H1 (cell line): Measurements from ENCODE around the gene PRR19.

ENCODE experiments used
- BACH1 ChIP-seq: IDR thresholded peaks from 2 replicates; pipeline ENCODE4 v1.6.1; 2012; ENCODE audit warnings: low read length, improper control_type of control experiment
- EGR1 ChIP-seq: IDR thresholded peaks from 2 replicates; pipeline ENCODE4 v1.6.1; 2011; ENCODE audit warnings: low read depth, low read length, borderline replicate concordance
- EZH2 ChIP-seq: fragments of 200-600 bp; sonication (generic); IDR thresholded peaks from 2 replicates; pipeline ENCODE4 v1.7.1; 2012; ENCODE audit warnings: low read depth, mild to moderate bottlenecking, moderate library complexity, low read length, inconsistent platforms; ENCODE audit not compliant: severe bottlenecking
- JUND ChIP-seq: IDR thresholded peaks from 2 replicates; pipeline ENCODE4 v1.6.1; 2011; ENCODE audit warnings: mild to moderate bottlenecking, improper control_type of control experiment, low read length
- POLR2A ChIP-seq, 2 experiments: IDR thresholded peaks; 1 replicate in 1 of 2; 2 replicates in 1 of 2; pipeline ENCODE4 v1.6.1; 2011; ENCODE audit warnings: low read depth in 2 of 2, low read length in 2 of 2, mild to moderate bottlenecking in 2 of 2; ENCODE audit errors: control extremely low read depth in 1 of 2
- POLR2AphosphoS5 ChIP-seq: IDR thresholded peaks from 2 replicates; pipeline ENCODE4 v1.6.1; 2011; ENCODE audit warnings: low read depth, low read length
- RAD21 ChIP-seq, 2 experiments: IDR thresholded peaks in 1 of 2; conservative IDR thresholded peaks in 1 of 2; 2 replicates each; pipeline ENCODE4 v1.6.1; 2011; ENCODE audit warnings: low read depth in 2 of 2, low read length in 2 of 2, improper control_type of control experiment in 1 of 2, inconsistent platforms in 1 of 2, mild to moderate bottlenecking in 1 of 2, moderate library complexity in 1 of 2
- RFX5 ChIP-seq: IDR thresholded peaks from 2 replicates; pipeline ENCODE4 v1.6.1; 2011; ENCODE audit warnings: low read depth, low read length, improper control_type of control experiment, borderline replicate concordance
- SAP30 ChIP-seq: fragments of 300-600 bp; sonication (generic); IDR thresholded peaks from 2 replicates; pipeline ENCODE4 v1.7.1; 2012; ENCODE audit warnings: low read length, moderate library complexity, mild to moderate bottlenecking, inconsistent platforms; ENCODE audit not compliant: insufficient read depth, insufficient replicate concordance
- SIN3A ChIP-seq, 2 experiments: IDR thresholded peaks in 1 of 2; conservative IDR thresholded peaks in 1 of 2; 2 replicates each; pipeline ENCODE4 v1.6.1; 2011 to 2012; ENCODE audit warnings: low read length in 2 of 2, improper control_type of control experiment in 1 of 2, low read depth in 1 of 2, mild to moderate bottlenecking in 1 of 2
- YY1 ChIP-seq: IDR thresholded peaks from 2 replicates; pipeline ENCODE4 v1.6.1; 2011; ENCODE audit warnings: low read depth, mild to moderate bottlenecking, low read length
- ZNF274 ChIP-seq: IDR thresholded peaks from 2 replicates; pipeline ENCODE4 v1.7.0; 2012; ENCODE audit warnings: low read length, borderline replicate concordance; ENCODE audit errors: extremely low read depth
- TF ChIP-seq, protein P1 (sequence below), 3 experiments: IDR thresholded peaks; 1 replicate in 2 of 3; 2 replicates in 1 of 3; pipeline versions ENCODE4 v1.5.1 to v1.6.1; 2011; ENCODE audit warnings: low read length in 3 of 3, mild to moderate bottlenecking in 3 of 3, inconsistent platforms in 2 of 3, low read depth in 1 of 3, moderate library complexity in 1 of 3; ENCODE audit not compliant: insufficient read depth in 1 of 3; ENCODE audit errors: control extremely low read depth in 1 of 3
- TF ChIP-seq, protein P2 (sequence below): IDR thresholded peaks from 2 replicates; pipeline ENCODE4 v1.6.1; 2012; ENCODE audit warnings: inconsistent platforms

DNA sequence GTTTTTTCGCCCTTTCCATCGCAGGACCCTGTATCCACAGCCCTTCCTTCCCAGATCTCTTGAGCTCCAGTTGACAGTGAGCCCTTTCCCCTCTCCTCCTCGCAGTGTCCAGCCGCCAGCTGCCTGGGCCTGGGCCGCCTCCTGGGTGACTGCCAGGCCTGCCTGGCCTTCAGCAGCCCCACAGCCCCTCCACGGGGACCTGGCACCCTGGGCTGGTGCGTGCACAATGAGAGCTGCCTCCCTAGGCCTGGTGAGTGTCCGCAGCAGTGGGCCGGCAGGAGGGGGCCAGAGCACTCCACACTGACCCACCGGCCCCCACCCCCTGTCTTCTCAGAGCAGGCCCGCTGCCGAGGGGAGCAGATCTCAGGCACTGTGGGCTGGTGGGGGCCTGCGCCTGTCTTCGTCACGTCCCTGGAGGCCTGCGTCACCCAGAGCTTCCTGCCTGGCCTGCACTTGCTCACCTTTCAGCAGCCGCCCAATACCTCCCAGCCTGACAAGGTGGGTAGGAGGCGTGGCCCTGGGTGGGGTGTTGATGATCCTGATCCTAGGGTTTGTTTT is 42.5 kb downstream of the PRR19 start:
- TF ChIP-seq, protein P1, sequence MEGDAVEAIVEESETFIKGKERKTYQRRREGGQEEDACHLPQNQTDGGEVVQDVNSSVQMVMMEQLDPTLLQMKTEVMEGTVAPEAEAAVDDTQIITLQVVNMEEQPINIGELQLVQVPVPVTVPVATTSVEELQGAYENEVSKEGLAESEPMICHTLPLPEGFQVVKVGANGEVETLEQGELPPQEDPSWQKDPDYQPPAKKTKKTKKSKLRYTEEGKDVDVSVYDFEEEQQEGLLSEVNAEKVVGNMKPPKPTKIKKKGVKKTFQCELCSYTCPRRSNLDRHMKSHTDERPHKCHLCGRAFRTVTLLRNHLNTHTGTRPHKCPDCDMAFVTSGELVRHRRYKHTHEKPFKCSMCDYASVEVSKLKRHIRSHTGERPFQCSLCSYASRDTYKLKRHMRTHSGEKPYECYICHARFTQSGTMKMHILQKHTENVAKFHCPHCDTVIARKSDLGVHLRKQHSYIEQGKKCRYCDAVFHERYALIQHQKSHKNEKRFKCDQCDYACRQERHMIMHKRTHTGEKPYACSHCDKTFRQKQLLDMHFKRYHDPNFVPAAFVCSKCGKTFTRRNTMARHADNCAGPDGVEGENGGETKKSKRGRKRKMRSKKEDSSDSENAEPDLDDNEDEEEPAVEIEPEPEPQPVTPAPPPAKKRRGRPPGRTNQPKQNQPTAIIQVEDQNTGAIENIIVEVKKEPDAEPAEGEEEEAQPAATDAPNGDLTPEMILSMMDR (IDR thresholded peaks at IDR 0.05; ENCODE audit: control extremely low read depth in 1 of 3, insufficient read depth in 1 of 3, low read depth in 1 of 3, low read length in 3 of 3): no peak
- no peak for TF ChIP-seq POLR2AphosphoS5
- no peak for TF ChIP-seq BACH1
- no peak for TF ChIP-seq RFX5
- no peak for TF ChIP-seq YY1
- TF ChIP-seq SAP30: no peak
- no peak for TF ChIP-seq EZH2
- no peak for TF ChIP-seq ZNF274
- TF ChIP-seq, protein P2, sequence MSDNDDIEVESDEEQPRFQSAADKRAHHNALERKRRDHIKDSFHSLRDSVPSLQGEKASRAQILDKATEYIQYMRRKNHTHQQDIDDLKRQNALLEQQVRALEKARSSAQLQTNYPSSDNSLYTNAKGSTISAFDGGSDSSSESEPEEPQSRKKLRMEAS: no peak
- TF ChIP-seq SIN3A (conservative IDR thresholded peaks at IDR 0.05 in 1 of 2, IDR thresholded peaks at IDR 0.05 in 1 of 2; ENCODE audit: low read depth in 1 of 2, low read length in 2 of 2): no peak
- no peak for TF ChIP-seq RAD21 (IDR thresholded peaks at IDR 0.05 in 1 of 2, conservative IDR thresholded peaks at IDR 0.05 in 1 of 2; ENCODE audit: low read depth in 2 of 2, low read length in 2 of 2)
- TF ChIP-seq POLR2A (IDR thresholded peaks at IDR 0.05; ENCODE audit: control extremely low read depth in 1 of 2, low read depth in 2 of 2, low read length in 2 of 2): no peak
- no peak for TF ChIP-seq JUND
- TF ChIP-seq EGR1: no peak
